A549 (cell line): ENCODE data around the gene SLC5A3. TPM values are rescaled to one million over a fixed set of nuclear protein-coding genes. Genes with fewer than 3 reads are reported as not detected.

Experiments
- ATAC-seq, 2 experiments: fragments of 200-7000 bp in 1 of 2; fragments of >200 bp in 1 of 2; cut with Nextera tagmentation in 1 of 2; cut with Tn5 transposase in 1 of 2; 3 replicates each; pipeline versions ENCODE4 v1.8.0 to v1.9.1; 2018 to 2020; ENCODE audit warnings: mild to moderate bottlenecking in 1 of 2, moderate library complexity in 1 of 2
- CTCF ChIA-PET: fragments of 300-600 bp; sonication (Branson Sonifier 250); formaldehyde crosslinking; extraction: SDS; loops from one replicate; lab custom pipeline; 2021; ENCODE audit warnings: antibody characterized with exemption, inconsistent platforms; lab: Yijun Ruan, JAX
- POLR2A ChIA-PET: fragments of 350-600 bp; formaldehyde crosslinking; extraction: SDS; loops from one replicate; lab custom pipeline; 2021; ENCODE audit warnings: antibody characterized with exemption, inconsistent platforms; lab: Yijun Ruan, JAX
- DNase-seq, 2 experiments: peaks; one replicate each; pipeline versions ENCODE4 v3.0.0 to v3.0.0-alpha.2; 2011 to 2016; ENCODE audit warnings: low read depth in 1 of 2, low spot score in 1 of 2
- FAIRE-seq: peaks from 2 replicates; lab custom pipeline; 2011; peaks lifted over from hg19 to GRCh38; lab: Jason Lieb, UNC
- H3K27ac ChIP-seq, 2 experiments: fragments of >200 bp; sonication (Bioruptor Twin); formaldehyde crosslinking; 3 replicates each; pipeline ENCODE4 v1.5.1; 2016 to 2017
- H3K4me1 ChIP-seq: fragments of >200 bp; sonication (Bioruptor Twin); formaldehyde crosslinking; 3 replicates; pipeline ENCODE4 v1.6.1; 2016
- H3K4me2 ChIP-seq: fragments of >200 bp; sonication (Bioruptor Twin); formaldehyde crosslinking; 3 replicates; pipeline ENCODE4 v1.6.1; 2016
- H3K4me3 ChIP-seq: fragments of >200 bp; sonication (Bioruptor Twin); formaldehyde crosslinking; 3 replicates; pipeline ENCODE4 v1.5.1; 2016
- H3K9me3 ChIP-seq: fragments of >200 bp; sonication (Bioruptor Twin); formaldehyde crosslinking; 3 replicates; pipeline ENCODE4 v1.6.1; 2016
- CBX2 ChIP-seq: fragments of 200-600 bp; sonication (generic); IDR thresholded peaks from 2 replicates; pipeline ENCODE4 v1.6.1; 2016; ENCODE audit warnings: low read depth, mild to moderate bottlenecking, borderline replicate concordance
- CEBPB ChIP-seq, 2 experiments: fragments of >200 bp in 1 of 2; sonication (Bioruptor Twin) in 1 of 2; formaldehyde crosslinking in 1 of 2; IDR thresholded peaks; 2 replicates each; pipeline ENCODE4 v1.6.1; 2012 to 2016
- FOSB ChIP-seq: fragments of 250-450 bp; sonication (Bioruptor Pico); IDR thresholded peaks from 2 replicates; pipeline ENCODE4 v1.5.0; 2020; ENCODE audit warnings: mild to moderate bottlenecking, moderate library complexity
- HDAC2 ChIP-seq: fragments of 200-600 bp; sonication (generic); IDR thresholded peaks from 2 replicates; pipeline ENCODE4 v1.6.1; 2016
- HOXA7 ChIP-seq: fragments of 250-450 bp; sonication (Bioruptor Pico); IDR thresholded peaks from 2 replicates; pipeline ENCODE4 v1.5.0; 2020; ENCODE audit warnings: mild to moderate bottlenecking, moderate library complexity
- HOXB5 ChIP-seq: fragments of 250-450 bp; sonication (Bioruptor Pico); IDR thresholded peaks from 2 replicates; pipeline ENCODE4 v1.5.0; 2020; ENCODE audit warnings: mild to moderate bottlenecking, moderate library complexity
- JUNB ChIP-seq: fragments of >200 bp; sonication (Bioruptor Twin); formaldehyde crosslinking; IDR thresholded peaks from 2 replicates; pipeline ENCODE4 v1.6.1; 2016
- KDM5A ChIP-seq: fragments of 200-600 bp; sonication (generic); IDR thresholded peaks from 2 replicates; pipeline ENCODE4 v1.6.1; 2016; ENCODE audit warnings: antibody characterized with exemption, mild to moderate bottlenecking
- MAFK ChIP-seq: fragments of 450-650 bp; IDR thresholded peaks from 2 replicates; pipeline ENCODE4 v1.6.1; 2014; ENCODE audit not compliant: partially characterized antibody
- MAX ChIP-seq: IDR thresholded peaks from 2 replicates; pipeline ENCODE4 v1.6.1; 2012
- MAZ ChIP-seq: fragments of 150-350 bp; IDR thresholded peaks from 2 replicates; pipeline ENCODE4 v1.6.1; 2014; ENCODE audit warnings: antibody characterized with exemption, low read depth, low read length, borderline replicate concordance
- MYC ChIP-seq: IDR thresholded peaks from 2 replicates; pipeline ENCODE4 v1.6.1; 2012; ENCODE audit warnings: mild to moderate bottlenecking, inconsistent platforms, low read length, improper control_type of control experiment, borderline replicate concordance
- NFE2L2 ChIP-seq: fragments of 150-350 bp; conservative IDR thresholded peaks from 2 replicates; pipeline ENCODE4 v1.6.1; 2014; ENCODE audit warnings: low read length
- NR3C1 ChIP-seq: fragments of >200 bp; sonication (Bioruptor Twin); formaldehyde crosslinking; IDR thresholded peaks from 3 replicates; pipeline ENCODE4 v1.6.1; 2017
- PHF8 ChIP-seq: fragments of 200-600 bp; sonication (generic); IDR thresholded peaks from 2 replicates; pipeline ENCODE4 v1.6.1; 2016; ENCODE audit warnings: low read depth, mild to moderate bottlenecking, antibody characterized with exemption, moderate library complexity, borderline replicate concordance
- POLR2AphosphoS2 ChIP-seq: conservative IDR thresholded peaks from 2 replicates; pipeline ENCODE4 v1.6.1; 2012; ENCODE audit warnings: low read length, improper control_type of control experiment, inconsistent platforms
- RAD21 ChIP-seq, 2 experiments: fragments of >200 bp in 1 of 2; sonication (Bioruptor Twin) in 1 of 2; formaldehyde crosslinking in 1 of 2; IDR thresholded peaks in 1 of 2; conservative IDR thresholded peaks in 1 of 2; 2 replicates in 1 of 2; 3 replicates in 1 of 2; pipeline ENCODE4 v1.6.1; 2012 to 2018; ENCODE audit warnings: inconsistent platforms in 1 of 2
- RCOR1 ChIP-seq: fragments of 150-350 bp; IDR thresholded peaks from 2 replicates; pipeline ENCODE4 v1.6.1; 2014; ENCODE audit warnings: antibody characterized with exemption, low read length, low read depth
- SREBF2 ChIP-seq: fragments of 450-650 bp; IDR thresholded peaks from 2 replicates; pipeline ENCODE4 v1.6.1; 2014; ENCODE audit warnings: mild to moderate bottlenecking, moderate library complexity
- TFCP2L1 ChIP-seq: fragments of 250-450 bp; sonication (Bioruptor Pico); IDR thresholded peaks from 2 replicates; pipeline ENCODE4 v1.5.0; 2021; ENCODE audit warnings: mild to moderate bottlenecking
- TP53 ChIP-seq: fragments of 250-450 bp; sonication (Bioruptor Pico); IDR thresholded peaks from 2 replicates; pipeline ENCODE4 v1.5.0; 2021; ENCODE audit warnings: mild to moderate bottlenecking, moderate library complexity
- ZC3H11A ChIP-seq: fragments of 450-650 bp; IDR thresholded peaks from 2 replicates; pipeline ENCODE4 v1.6.1; 2014; ENCODE audit warnings: antibody characterized with exemption, mild to moderate bottlenecking
- ZNF302 ChIP-seq: fragments of 250-450 bp; sonication (Bioruptor Pico); IDR thresholded peaks from 2 replicates; pipeline ENCODE4 v1.9.0; 2021; ENCODE audit warnings: inconsistent platforms, mild to moderate bottlenecking, moderate library complexity
- WGBS: methylation state at CpG from one replicate; pipeline ENCODE4 v1.1.6; 2017; ENCODE audit errors: missing lambda C conversion rate; 5-methylcytosine and 5-hydroxymethylcytosine counted together
- polyA plus RNA-seq, 4 experiments: library from polyadenylated mRNA; depleted of rRNA in 3 of 4; stranded (reverse); fragments of >200 nt; fragmentation: RNase III in 1 of 4; extraction: RNeasy Plus Mini Kit Qiagen cat#74134 plus additional on column Dnase treatment in 1 of 4; gene quantifications; 2 replicates in 3 of 4; 3 replicates in 1 of 4; pipeline ENCODE4 v1.2.3, GENCODE V29; 2011 to 2017
- TF ChIP-seq, protein P1 (sequence below): fragments of >200 bp; sonication (Bioruptor Twin); formaldehyde crosslinking; IDR thresholded peaks from 3 replicates; pipeline ENCODE4 v1.5.1; 2016
- TF ChIP-seq, protein P2 (sequence below): fragments of >200 bp; sonication (Bioruptor Twin); formaldehyde crosslinking; IDR thresholded peaks from 3 replicates; pipeline ENCODE4 v1.6.1; 2016
- TF ChIP-seq, protein P3 (sequence below): IDR thresholded peaks from 2 replicates; pipeline ENCODE4 v1.6.1; 2012; ENCODE audit warnings: low read depth, borderline replicate concordance
- TF ChIP-seq, protein P4 (sequence below): fragments of 450-650 bp; IDR thresholded peaks from 2 replicates; pipeline ENCODE4 v1.6.1; 2014; ENCODE audit warnings: antibody characterized with exemption
- TF ChIP-seq, protein P5 (sequence below): fragments of 150-350 bp; IDR thresholded peaks from 2 replicates; pipeline ENCODE4 v1.6.1; 2014; ENCODE audit warnings: low read depth, mild to moderate bottlenecking, low read length

The SLC5A3 gene
- polyA plus RNA-seq, 2 of the 4 experiments (the other 2 are of a cell fraction), result 7.2 to 7.7 TPM

- TF ChIP-seq NR3C1, result no peak
Observed at GRCh38 chr21:34107606-34108005, 34.2 kb downstream of the SLC5A3 start (continued).

GRCh38 chr21:34109075-34109474 is 35.7 kb downstream of the SLC5A3 start:
- DNase-seq (no peak), FAIRE-seq (no peak), ATAC-seq (no peak)
- ChIA-PET CTCF (no interaction called here), POLR2A (no interaction called here)
- TF ChIP-seq HDAC2 (no peak), NFE2L2 (no peak), KDM5A (no peak), ZNF302 (CRISPR knock-in tag) (no peak), HOXA7 (no peak), MAFK (no peak), POLR2AphosphoS2 (no peak), RCOR1 (no peak), CEBPB (IDR thresholded peaks at IDR 0.05) (no peak), ZC3H11A (no peak), FOSB (CRISPR knock-in tag) (no peak), HOXB5 (CRISPR knock-in tag) (no peak), CBX2 (no peak), MYC (no peak)
- TF ChIP-seq, protein P1, sequence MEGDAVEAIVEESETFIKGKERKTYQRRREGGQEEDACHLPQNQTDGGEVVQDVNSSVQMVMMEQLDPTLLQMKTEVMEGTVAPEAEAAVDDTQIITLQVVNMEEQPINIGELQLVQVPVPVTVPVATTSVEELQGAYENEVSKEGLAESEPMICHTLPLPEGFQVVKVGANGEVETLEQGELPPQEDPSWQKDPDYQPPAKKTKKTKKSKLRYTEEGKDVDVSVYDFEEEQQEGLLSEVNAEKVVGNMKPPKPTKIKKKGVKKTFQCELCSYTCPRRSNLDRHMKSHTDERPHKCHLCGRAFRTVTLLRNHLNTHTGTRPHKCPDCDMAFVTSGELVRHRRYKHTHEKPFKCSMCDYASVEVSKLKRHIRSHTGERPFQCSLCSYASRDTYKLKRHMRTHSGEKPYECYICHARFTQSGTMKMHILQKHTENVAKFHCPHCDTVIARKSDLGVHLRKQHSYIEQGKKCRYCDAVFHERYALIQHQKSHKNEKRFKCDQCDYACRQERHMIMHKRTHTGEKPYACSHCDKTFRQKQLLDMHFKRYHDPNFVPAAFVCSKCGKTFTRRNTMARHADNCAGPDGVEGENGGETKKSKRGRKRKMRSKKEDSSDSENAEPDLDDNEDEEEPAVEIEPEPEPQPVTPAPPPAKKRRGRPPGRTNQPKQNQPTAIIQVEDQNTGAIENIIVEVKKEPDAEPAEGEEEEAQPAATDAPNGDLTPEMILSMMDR, result no peak
- TF ChIP-seq, protein P2, sequence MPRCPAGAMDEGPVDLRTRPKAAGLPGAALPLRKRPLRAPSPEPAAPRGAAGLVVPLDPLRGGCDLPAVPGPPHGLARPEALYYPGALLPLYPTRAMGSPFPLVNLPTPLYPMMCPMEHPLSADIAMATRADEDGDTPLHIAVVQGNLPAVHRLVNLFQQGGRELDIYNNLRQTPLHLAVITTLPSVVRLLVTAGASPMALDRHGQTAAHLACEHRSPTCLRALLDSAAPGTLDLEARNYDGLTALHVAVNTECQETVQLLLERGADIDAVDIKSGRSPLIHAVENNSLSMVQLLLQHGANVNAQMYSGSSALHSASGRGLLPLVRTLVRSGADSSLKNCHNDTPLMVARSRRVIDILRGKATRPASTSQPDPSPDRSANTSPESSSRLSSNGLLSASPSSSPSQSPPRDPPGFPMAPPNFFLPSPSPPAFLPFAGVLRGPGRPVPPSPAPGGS, result no peak
- TF ChIP-seq, protein P3, sequence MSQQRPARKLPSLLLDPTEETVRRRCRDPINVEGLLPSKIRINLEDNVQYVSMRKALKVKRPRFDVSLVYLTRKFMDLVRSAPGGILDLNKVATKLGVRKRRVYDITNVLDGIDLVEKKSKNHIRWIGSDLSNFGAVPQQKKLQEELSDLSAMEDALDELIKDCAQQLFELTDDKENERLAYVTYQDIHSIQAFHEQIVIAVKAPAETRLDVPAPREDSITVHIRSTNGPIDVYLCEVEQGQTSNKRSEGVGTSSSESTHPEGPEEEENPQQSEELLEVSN, result no peak
- TF ChIP-seq, protein P4, sequence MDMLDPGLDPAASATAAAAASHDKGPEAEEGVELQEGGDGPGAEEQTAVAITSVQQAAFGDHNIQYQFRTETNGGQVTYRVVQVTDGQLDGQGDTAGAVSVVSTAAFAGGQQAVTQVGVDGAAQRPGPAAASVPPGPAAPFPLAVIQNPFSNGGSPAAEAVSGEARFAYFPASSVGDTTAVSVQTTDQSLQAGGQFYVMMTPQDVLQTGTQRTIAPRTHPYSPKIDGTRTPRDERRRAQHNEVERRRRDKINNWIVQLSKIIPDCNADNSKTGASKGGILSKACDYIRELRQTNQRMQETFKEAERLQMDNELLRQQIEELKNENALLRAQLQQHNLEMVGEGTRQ, result no peak
- 97% methylated on average over 7 of the region's 7 CpGs for WGBS
- peaks cover 4% of the 10 kb centered on the region; the same call in 1 of the 3 replicates for H3K4me1 ChIP-seq
- no peak overlapping the region for H3K4me3 ChIP-seq
- no peak overlapping the region for H3K27ac ChIP-seq
- no peak overlapping the region for H3K4me2 ChIP-seq
- no peaks in the 10 kb centered on the region for H3K9me3 ChIP-seq

GRCh38 chr21:34110594-34111202 is 37.3 kb downstream of the SLC5A3 start:
- Histone ChIP-seq H3K27ac (no peak overlapping the region), H3K4me2 (no peak overlapping the region), H3K9me3 (no peaks in the 10 kb centered on the region), H3K4me1 (peaks cover 4% of the 10 kb centered on the region; the same call in 1 of the 3 replicates), H3K4me3 (no peak overlapping the region)
- ATAC-seq (no peak), DNase-seq (no peak), FAIRE-seq (no peak)
- ChIA-PET POLR2A (no interaction called here), CTCF (interaction anchor here (0.6 to 1.0 kb wide), 2 partner anchors 20 to 76 kb away, joined by 3 read pairs; no protein-coding TSS in a partner anchor)
- 94% methylated on average over 8 of the region's 8 CpGs for WGBS
- no peak for TF ChIP-seq HOXB5 (CRISPR knock-in tag)
- TF ChIP-seq SREBF2, result no peak
- no peak for TF ChIP-seq MAZ
- no peak for TF ChIP-seq JUNB
- TF ChIP-seq ZC3H11A, result no peak
- TF ChIP-seq TP53 (CRISPR knock-in tag), result no peak
- no peak for TF ChIP-seq RAD21 (conservative IDR thresholded peaks at IDR 0.05 in 1 of 2, IDR thresholded peaks at IDR 0.05 in 1 of 2)
- TF ChIP-seq PHF8, result no peak
- TF ChIP-seq, protein P5, sequence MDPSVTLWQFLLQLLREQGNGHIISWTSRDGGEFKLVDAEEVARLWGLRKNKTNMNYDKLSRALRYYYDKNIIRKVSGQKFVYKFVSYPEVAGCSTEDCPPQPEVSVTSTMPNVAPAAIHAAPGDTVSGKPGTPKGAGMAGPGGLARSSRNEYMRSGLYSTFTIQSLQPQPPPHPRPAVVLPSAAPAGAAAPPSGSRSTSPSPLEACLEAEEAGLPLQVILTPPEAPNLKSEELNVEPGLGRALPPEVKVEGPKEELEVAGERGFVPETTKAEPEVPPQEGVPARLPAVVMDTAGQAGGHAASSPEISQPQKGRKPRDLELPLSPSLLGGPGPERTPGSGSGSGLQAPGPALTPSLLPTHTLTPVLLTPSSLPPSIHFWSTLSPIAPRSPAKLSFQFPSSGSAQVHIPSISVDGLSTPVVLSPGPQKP, result no peak
- no peak for TF ChIP-seq TFCP2L1 (CRISPR knock-in tag)
- TF ChIP-seq MAX, result no peak
